GM12865 (cell line): ENCODE results near the gene ZNF865.

ENCODE experiments used
- DNase-seq: peaks from one replicate; pipeline ENCODE4 v3.0.0; 2010; ENCODE audit warnings: low read depth
- H3K4me3 ChIP-seq: 2 replicates; pipeline ENCODE4 v1.5.1; 2011; ENCODE audit warnings: mild to moderate bottlenecking, low read depth, low read length, control low read depth
- TF ChIP-seq, protein P1 (sequence below): IDR thresholded peaks from 2 replicates; pipeline ENCODE4 v1.5.1; 2011; ENCODE audit warnings: low read length, control low read depth, low read depth, inconsistent platforms; ENCODE audit not compliant: insufficient read depth; ENCODE audit errors: missing control alignments

Gene ZNF865

DNA sequence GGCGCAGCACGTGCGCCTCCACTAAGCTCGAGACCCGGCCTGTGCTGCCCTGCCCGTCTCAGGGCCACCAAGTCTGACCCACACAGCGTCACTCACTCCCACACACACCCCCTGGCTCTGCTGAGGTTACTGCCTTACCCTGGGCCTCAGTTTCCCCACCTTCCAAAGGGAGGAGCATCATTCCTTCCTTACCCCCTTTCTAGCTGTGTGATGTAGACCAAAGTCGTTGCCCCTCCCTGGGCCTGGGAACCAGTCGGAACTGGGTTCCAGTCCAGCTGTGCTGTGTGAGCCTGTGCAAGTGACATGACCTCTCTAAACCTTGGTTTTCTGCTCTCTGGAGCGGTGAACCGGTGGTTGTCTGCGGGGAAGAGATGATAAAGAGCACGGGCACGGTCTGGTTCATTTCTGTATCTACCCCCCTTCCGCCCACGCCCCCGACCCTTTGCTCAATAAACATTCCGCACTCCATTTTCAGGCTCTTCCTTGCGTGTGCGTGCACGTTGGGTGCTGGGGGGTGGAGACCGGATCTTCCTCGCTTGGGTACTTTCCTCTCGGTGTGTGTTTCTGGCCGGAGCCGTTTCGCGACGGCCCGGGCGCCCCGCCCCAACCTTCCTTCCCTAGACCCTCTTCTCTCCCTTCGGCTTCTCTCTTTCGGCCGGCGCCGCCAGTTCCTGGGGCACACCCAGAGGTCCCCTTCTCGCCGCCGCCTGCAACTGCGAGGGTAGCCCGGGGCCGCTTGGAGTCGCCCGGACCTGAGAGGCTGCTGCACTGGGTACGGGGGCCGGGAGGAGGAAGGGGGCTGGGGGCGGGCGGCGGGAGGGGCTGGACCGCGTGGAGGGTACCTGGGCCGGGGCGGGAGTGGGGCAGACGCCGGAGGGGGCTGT, 37.8 kb downstream of the ZNF865 start, which contains the start of gene ZNF581:
TSS of gene ZNF581 (plus strand) at position 647 of the 884 bp plus-strand sequence. CDS start 923 bp downstream, outside the sequence.
- peak within 1 kb of the TSS; percentile 92 for H3K4me3 ChIP-seq
- DNase-seq = peak; percentile 91
- TF ChIP-seq, protein P1, sequence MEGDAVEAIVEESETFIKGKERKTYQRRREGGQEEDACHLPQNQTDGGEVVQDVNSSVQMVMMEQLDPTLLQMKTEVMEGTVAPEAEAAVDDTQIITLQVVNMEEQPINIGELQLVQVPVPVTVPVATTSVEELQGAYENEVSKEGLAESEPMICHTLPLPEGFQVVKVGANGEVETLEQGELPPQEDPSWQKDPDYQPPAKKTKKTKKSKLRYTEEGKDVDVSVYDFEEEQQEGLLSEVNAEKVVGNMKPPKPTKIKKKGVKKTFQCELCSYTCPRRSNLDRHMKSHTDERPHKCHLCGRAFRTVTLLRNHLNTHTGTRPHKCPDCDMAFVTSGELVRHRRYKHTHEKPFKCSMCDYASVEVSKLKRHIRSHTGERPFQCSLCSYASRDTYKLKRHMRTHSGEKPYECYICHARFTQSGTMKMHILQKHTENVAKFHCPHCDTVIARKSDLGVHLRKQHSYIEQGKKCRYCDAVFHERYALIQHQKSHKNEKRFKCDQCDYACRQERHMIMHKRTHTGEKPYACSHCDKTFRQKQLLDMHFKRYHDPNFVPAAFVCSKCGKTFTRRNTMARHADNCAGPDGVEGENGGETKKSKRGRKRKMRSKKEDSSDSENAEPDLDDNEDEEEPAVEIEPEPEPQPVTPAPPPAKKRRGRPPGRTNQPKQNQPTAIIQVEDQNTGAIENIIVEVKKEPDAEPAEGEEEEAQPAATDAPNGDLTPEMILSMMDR = no peak

DNA sequence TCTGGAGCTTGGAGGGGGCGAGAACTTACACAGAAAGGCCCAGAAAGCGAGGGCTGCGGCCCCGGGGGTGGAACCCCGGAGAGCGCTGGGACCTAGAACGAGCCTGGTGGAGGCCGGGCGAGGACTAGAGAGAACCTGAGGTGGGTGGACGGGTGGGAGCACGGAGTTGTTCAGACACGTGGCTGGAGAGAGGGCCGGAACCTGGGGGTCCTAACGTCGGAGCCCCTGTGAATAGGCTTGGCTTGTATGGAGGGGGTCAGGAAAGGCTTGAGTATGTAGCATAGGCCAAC, 38.4 kb downstream of the ZNF865 start:
- peak overlapping the region; percentile 92 for H3K4me3 ChIP-seq
- no peak for DNase-seq
- TF ChIP-seq, protein P1 = no peak

DNA sequence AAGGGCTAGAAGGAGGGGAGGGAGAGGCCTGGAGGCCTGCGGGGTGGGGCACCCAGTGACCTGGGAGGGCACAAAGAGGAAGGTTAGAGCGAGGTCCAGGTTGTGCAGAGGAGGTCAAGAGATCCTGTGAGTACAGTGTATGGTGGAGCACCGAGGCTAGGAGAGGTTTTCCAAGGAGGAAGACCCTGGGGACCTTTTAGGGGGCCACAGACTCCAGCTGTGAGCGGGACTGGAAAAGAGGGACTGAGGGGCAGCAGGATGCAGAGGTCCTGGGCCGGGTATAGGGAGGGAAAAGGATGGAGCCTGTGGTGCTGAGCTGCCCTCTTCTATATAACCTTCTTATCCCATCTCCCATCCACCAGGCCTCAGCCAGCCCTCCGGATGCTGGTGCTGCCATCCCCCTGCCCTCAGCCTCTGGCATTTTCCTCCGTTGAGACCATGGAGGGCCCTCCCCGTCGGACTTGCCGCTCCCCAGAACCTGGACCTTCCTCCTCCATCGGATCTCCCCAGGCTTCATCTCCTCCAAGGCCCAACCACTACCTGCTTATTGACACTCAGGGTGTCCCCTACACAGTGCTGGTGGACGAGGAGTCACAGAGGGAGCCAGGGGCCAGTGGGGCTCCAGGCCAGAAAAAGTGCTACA, 38.9 kb downstream of the ZNF865 start:
- H3K4me3 ChIP-seq = peak overlapping the region; percentile 92
- TF ChIP-seq, protein P1 = no peak
- no peak for DNase-seq

DNA sequence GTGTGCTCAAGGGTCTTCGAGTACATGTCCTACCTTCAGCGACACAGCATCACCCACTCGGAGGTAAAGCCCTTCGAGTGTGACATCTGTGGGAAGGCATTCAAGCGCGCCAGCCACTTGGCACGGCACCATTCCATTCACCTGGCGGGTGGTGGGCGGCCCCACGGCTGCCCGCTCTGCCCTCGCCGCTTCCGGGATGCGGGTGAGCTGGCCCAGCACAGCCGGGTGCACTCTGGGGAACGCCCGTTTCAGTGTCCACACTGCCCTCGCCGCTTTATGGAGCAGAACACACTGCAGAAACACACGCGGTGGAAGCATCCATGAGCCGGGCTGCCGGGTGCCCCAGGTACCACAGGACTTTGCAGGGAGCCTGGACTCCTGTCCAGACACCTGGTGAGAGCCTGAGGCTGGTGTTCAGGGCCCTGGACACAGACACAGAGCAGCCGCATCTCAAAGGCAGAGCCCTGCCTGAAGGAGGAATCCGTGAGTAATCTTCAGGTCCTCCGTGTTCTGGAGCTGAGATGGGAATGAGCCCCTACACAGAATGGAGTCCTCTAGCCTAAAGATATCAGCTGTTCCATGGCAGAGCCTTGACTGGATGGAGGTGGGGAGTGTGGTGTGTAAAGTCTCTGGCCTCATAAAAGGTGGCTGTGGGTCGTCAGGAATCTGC, 39.5 kb downstream of the ZNF865 start:
- peak overlapping the region; percentile 92 for H3K4me3 ChIP-seq
- peak; percentile 35 for DNase-seq
- TF ChIP-seq, protein P1 = no peak

DNA sequence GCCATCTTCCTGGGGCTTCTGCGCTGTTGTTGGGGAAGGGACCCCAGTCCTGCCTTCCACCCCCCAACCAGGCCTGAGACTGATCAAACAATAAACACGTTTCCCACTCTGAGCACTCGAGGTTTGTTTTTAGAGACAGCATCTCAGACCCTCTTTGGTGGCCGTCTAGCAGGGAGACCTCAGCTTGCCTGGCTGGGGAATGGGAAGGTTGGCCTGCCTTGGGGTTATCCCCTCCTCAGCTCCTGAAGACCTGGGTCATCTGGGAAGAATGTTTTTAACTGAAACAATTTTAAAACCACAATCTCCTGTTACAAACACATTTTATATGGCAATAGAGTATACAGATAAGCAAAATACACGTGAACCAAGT, 40.0 kb downstream of the ZNF865 start:
- DNase-seq = no peak
- peak overlapping the region; percentile 92; the same call in 1 of the 2 replicates for H3K4me3 ChIP-seq
- TF ChIP-seq, protein P1 = no peak

DNA sequence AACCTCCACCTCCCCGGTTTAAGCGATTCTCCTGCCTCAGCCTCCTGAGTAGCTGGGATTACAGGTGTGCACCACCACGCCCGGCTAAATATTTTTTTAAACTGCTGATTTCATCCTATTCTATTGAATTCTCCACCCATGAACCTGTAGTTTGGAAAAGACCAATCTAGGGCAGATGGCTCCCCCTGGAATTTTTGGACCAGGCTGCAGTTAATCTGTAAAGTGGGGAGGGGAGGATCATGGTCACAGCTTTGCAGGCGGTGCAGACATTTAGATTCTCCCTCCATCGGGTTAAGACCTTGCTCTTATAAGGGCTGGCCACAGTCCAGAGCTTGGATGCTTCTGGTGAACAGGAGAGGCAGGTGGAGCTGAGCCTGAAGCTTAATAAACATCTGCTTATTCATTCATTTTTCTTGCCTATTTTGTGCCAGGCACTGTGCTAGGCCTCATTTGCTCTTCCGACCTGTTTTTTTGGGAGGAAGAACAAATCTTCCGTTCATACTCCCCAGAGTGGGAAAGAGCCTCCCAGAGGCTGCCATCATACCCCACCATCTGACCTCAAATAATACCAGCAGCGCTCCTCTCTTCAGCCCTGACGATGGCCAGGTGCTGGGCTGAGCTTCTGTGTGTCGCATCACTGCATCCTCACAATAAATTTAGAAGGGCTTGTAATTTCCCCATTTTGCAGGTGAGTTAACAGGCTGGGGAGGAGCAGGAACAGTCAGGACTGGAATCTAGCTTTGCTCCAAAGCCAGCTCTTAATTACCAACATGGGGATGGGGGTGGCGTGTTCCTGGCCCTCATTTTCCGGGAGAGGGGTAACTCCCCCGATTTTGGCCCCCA, 41.7 kb downstream of the ZNF865 start:
- DNase-seq = peak; percentile 46
- peak overlapping the region; percentile 80 for H3K4me3 ChIP-seq
- TF ChIP-seq, protein P1 = no peak
